NT2/D1 (cell line): Measurements from ENCODE around the gene PAXX.

Experiments
- SUZ12 ChIP-seq: IDR thresholded peaks from 2 replicates; pipeline ENCODE4 v1.6.1; 2011; ENCODE audit not compliant: insufficient read length, insufficient read depth; ENCODE audit errors: extremely low read depth
- YY1 ChIP-seq: IDR thresholded peaks from 2 replicates; pipeline ENCODE4 v1.6.1; 2011; ENCODE audit not compliant: insufficient read length, insufficient read depth

DNA sequence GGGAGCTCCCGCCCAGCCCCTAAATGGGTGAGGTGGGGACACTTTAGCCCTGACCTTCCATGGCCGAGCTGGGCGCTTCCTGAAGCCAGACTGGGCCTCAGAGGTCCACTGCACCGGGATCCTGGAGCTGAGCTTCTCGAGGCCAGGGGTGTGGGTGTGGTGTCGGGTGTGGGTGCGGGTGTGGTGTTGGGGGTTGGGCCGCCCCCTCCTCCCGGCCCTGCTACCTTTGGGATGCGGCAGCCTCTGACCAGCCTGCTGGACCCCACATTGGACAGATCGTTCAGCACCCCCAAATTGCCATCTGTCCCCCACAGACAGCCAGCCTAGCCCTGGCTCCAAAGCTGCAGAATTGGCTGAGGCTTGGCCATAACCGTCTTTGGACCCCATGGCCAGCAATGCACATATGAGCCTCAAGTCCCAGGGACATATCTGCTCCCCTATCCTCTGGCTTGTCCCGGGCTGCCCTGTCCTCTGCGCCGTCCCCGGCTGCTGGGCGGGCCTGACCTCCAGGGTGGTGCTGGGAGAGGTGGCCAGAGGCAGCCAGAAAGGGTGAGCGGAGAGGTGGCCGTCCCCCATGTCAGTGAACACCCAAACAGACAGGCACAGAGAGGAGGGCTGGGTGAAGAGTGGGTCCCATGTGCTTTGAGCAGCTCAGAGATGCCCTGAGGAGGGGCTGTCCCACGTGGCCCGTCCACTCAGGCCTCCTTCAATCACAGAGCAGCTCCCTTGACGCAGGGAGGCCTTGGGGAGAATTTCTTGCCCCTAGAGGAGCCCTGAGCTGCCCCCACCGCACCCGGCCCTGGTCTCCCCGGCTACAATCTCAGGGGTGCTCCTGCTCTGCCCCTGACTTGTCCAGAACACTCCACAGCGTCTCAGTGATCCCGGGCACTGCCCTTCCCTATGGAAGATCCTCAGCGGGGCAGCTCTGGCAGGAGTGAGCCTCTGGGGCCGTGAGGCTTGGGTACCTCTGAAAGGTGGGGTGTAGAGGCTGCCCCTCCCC, 18.3 kb upstream of the PAXX start:
- no peak for TF ChIP-seq YY1
- no peak for TF ChIP-seq SUZ12
